Anterior cingulate cortex (tissue), 58 donors: ENCODE results near the gene KLLN.
"Not testable (repeated sequence)": the region's sequence is repeated elsewhere in the genome, so short reads cannot be mapped to it uniquely, and the experiment has no call there.

ENCODE experiments used
- DNase-seq, 58 donors: peaks; one replicate each; lab custom pipeline; 2025; lab: John Stamatoyannopoulos, UW

The KLLN gene

GRCh38 chr10:87863053-87863943 is at the start of gene KLLN, which contains the start of gene PTEN:
KLLN (minus strand) TSS chr10:87863533; CDS start chr10:87862487, 1,046 bp downstream.
PTEN (plus strand) TSS chr10:87863625; CDS start chr10:87864470, 845 bp downstream.
- peak; percentile 39 to 95 (median 86) for DNase-seq

- DNase-seq: not testable (repeated sequence)
Observed at GRCh38 chr10:87903396-87903795, 40.1 kb upstream of the KLLN start.

GRCh38 chr10:87897957-87898356 is 34.6 kb upstream of the KLLN start:
- DNase-seq: not testable (repeated sequence)

GRCh38 chr10:87896216-87896615 is 32.9 kb upstream of the KLLN start:
- no peak for DNase-seq

GRCh38 chr10:87895430-87895829 is 32.1 kb upstream of the KLLN start:
- no peak for DNase-seq

GRCh38 chr10:87887548-87888289 is 24.4 kb upstream of the KLLN start:
- DNase-seq: no peak

- no peak for DNase-seq
Observed at GRCh38 chr10:87887146-87887545, 23.8 kb upstream of the KLLN start.

- no peak for DNase-seq
Observed at GRCh38 chr10:87886635-87887034, 23.3 kb upstream of the KLLN start.

- no peak for DNase-seq
Observed at GRCh38 chr10:87882555-87883294, 19.4 kb upstream of the KLLN start.

GRCh38 chr10:87881373-87882059 is 18.2 kb upstream of the KLLN start:
- not testable (repeated sequence) for DNase-seq

GRCh38 chr10:87880336-87880735 is 17.0 kb upstream of the KLLN start:
- no peak for DNase-seq

GRCh38 chr10:87878664-87879459 is 15.5 kb upstream of the KLLN start:
- DNase-seq: no peak

- DNase-seq: no peak
Observed at GRCh38 chr10:87875929-87876571, 12.7 kb upstream of the KLLN start.

GRCh38 chr10:87873656-87874055 is 10.3 kb upstream of the KLLN start:
- no peak for DNase-seq

GRCh38 chr10:87872828-87873227 is 9.5 kb upstream of the KLLN start:
- DNase-seq: no peak

GRCh38 chr10:87869773-87870551 is 6.6 kb upstream of the KLLN start:
- DNase-seq: no peak

GRCh38 chr10:87869139-87869538 is 5.8 kb upstream of the KLLN start:
- not testable (repeated sequence) for DNase-seq

GRCh38 chr10:87868277-87868676 is 4.9 kb upstream of the KLLN start:
- no peak for DNase-seq
